ENCODE results near the gene RECK. TPM values are rescaled to one million over a fixed set of nuclear protein-coding genes. Genes with fewer than 3 reads are reported as not detected.
"Not testable (repeated sequence)": the region's sequence is repeated elsewhere in the genome, so short reads cannot be mapped to it uniquely, and the experiment has no call there.

The RECK gene
- polyA plus RNA-seq, 1 donor = 19.0 TPM

- peak; percentile 84 for DNase-seq
Measured at GRCh38 chr9:36158917-36159316, 122.2 kb downstream of the RECK start.

- not testable (repeated sequence) for DNase-seq
Measured at GRCh38 chr9:36159509-36159908, 122.8 kb downstream of the RECK start.

DNA sequence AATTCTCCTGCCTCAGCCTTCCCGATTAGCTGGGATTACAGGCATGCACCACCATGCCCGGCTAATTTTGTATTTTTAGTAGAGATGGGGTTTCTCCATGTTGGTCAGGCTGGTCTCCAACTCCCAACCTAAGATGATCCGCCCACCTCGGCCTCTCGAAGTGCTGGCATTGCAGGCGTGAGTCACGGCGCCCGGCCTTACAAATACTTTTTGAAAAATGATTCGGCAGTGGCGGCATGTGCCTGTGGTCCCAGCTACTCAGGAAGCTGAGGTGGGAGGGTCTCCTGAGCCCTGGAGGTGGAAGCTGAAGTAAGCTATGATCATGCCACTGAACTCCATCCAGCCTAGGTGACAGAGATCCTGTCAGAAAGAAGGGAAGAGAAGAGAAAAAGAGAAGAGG lies 123.4 kb downstream of the RECK start:
- DNase-seq = not testable (repeated sequence)

DNA sequence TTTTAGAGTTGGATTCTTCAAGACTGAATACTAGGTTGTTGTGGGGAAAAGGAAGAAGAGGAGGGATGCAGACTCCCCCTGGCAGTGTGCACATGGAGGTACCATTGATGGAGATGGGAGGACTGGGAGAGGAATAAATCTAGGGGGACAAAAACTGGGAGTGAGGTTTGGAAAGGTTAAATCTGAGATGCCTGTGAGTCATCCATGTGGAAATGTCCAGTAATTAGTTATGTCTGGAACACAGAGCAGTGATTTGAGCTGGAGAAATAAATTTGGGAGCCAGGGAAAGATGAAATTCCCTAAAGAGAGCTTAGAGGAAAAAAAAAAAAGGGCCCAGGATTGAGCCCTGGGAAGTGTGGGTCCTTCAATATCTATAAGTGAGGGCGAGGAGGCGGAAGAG lies 124.5 kb downstream of the RECK start:
- DNase-seq = no peak

- DNase-seq = no peak
Measured at GRCh38 chr9:36162211-36162738, 125.6 kb downstream of the RECK start.

DNA sequence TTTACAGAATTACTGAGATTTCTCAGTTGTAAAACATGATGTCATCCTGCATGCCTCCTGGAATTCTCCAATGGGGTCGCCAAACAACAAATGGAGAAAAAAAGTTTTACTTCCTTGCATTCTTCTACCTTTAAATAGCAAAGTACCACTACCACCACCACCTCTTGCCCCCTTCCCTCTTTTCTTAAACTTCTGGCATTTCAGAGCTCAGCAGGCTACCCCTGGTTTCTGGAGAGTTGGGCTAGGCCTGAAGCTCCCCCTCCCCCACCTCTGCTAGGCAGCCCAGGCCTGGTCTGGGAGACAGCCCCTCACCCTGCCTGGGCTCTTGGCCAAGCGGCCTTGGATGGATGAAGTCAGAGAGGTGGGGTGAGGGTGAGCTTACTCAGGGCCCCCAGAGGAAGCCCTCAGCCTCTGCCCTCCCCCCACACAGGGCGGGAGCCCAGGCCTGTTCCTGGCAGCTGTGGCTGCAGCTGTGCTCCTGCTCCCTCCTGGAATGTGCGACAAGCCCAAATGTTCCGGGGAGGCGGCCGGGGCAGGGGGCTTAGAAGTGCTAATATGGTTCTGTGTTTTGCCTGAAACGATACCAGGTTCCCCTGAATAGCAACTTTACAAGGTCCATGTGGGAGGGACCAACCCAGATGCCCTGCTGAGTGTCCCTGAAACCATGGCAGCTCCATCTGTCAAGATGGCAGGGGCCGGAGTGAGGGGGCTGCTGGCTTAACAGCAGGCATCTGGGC lies 126.5 kb downstream of the RECK start:
- peak; percentile 91 for DNase-seq

GRCh38 chr9:36163786-36164170 lies 127.1 kb downstream of the RECK start:
- no peak for DNase-seq

GRCh38 chr9:36164372-36164771 lies 127.7 kb downstream of the RECK start:
- DNase-seq = no peak

DNA sequence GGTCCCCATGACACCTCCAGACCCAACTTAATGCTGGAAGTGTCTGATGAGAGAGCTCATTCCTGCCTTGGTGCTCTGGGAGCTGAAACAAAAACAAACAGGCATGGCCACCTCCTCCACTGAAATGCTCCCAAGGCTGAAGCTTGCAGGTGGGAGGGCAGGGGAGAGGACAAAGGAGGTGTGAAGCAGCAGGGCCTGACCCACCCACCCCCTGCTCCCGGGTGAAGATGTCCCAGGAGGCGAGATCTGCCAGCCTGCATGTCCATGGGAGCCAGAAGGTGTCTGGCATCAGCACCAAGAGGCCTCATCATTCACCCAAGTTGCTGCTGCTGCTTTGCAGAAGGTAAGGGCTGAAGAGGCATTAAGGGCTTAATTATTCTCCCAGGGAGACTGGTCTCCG lies 128.3 kb downstream of the RECK start:
- no peak for DNase-seq

DNA sequence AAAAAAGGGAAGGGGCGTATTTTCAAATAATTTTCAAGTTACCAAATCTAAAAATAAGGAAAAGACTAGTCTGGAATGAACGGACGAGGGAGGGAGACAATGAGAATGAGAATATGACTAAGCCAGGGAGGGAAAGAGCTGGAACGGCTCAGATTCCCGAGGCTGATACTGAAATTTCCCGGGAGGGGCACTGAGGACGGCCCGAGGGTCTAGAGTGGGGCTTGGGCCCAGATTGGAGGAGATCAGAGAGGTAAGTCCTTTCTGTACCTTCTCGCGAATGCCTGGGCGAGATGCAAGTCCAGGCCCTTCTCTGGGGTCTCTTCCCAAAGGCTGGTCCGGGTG lies 129.1 kb downstream of the RECK start:
- peak; percentile 73 for DNase-seq

GRCh38 chr9:36166168-36166927 lies 129.6 kb downstream of the RECK start:
- DNase-seq = peak; percentile 91

- no peak for DNase-seq
Measured at GRCh38 chr9:36169166-36169565, 132.5 kb downstream of the RECK start, which contains the start of gene CCIN. Gene CCIN (plus strand): TSS chr9:36169388. CDS start chr9:36169503, 115 bp downstream.

DNA sequence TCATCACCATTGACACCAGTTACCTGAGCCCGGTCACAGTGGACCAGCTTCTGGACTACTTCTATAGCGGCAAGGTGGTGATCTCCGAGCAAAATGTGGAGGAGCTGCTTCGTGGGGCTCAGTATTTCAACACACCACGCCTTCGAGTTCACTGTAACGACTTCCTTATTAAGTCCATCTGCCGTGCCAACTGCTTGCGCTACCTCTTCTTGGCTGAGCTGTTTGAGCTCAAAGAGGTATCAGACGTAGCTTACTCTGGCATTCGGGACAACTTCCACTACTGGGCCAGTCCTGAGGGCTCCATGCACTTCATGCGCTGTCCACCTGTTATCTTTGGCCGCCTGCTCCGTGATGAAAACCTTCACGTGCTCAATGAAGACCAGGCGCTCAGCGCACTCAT lies 133.0 kb downstream of the RECK start:
- no peak for DNase-seq

DNA sequence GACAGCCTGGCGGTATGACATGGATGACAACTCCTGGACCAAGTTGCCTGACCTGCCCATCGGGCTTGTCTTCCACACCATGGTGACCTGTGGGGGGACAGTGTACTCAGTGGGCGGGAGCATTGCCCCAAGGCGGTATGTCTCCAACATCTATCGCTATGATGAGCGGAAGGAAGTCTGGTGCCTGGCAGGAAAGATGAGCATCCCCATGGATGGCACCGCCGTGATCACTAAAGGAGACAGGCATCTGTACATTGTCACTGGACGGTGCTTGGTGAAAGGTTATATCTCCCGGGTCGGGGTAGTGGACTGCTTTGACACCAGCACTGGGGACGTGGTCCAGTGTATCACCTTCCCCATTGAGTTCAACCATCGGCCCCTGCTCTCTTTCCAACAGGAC lies 133.8 kb downstream of the RECK start:
- DNase-seq = no peak

GRCh38 chr9:36173861-36174260 lies 137.1 kb downstream of the RECK start:
- DNase-seq = no peak

Other genes with a start within 250 kb of the RECK start
- gene NPR2, start 245.3 kb upstream of the RECK start, polyA plus RNA-seq (ENCODE audit: insufficient read length) = 20.4 TPM
- 1.7 TPM for gene SPAG8, start 224.7 kb upstream of the RECK start, polyA plus RNA-seq (ENCODE audit: insufficient read length)
- 30.4 TPM for gene HINT2, start 221.9 kb upstream of the RECK start, polyA plus RNA-seq (ENCODE audit: insufficient read length)
- gene FAM221B, start 208.2 kb upstream of the RECK start, polyA plus RNA-seq (ENCODE audit: insufficient read length) = 0.35 TPM
- 26.9 TPM for gene TMEM8B, start 207.7 kb upstream of the RECK start, polyA plus RNA-seq (ENCODE audit: insufficient read length)
- not detected for gene OR13J1, start 166.5 kb upstream of the RECK start, polyA plus RNA-seq (ENCODE audit: insufficient read length)
- gene HRCT1, start 130.7 kb upstream of the RECK start, polyA plus RNA-seq (ENCODE audit: insufficient read length) = 0.83 TPM
- gene SPAAR, start 127.4 kb upstream of the RECK start, polyA plus RNA-seq (ENCODE audit: insufficient read length) = 2.3 TPM
- not detected for gene OR2S2, start 78.8 kb upstream of the RECK start, polyA plus RNA-seq (ENCODE audit: insufficient read length)
- 94.7 TPM for gene GLIPR2, start 99.8 kb downstream of the RECK start, polyA plus RNA-seq (ENCODE audit: insufficient read length)
- 0.59 TPM for gene CCIN, start 132.5 kb downstream of the RECK start, polyA plus RNA-seq (ENCODE audit: insufficient read length)
- gene CLTA, start 154.0 kb downstream of the RECK start, polyA plus RNA-seq (ENCODE audit: insufficient read length) = 112 TPM
- 14.3 TPM for gene GNE, start 221.5 kb downstream of the RECK start, polyA plus RNA-seq (ENCODE audit: insufficient read length)

All from hindlimb muscle (tissue), 1 donor.